PC-3 (cell line): Measurements from ENCODE around the gene CAMTA1.

ENCODE experiments used
- EZH2 ChIP-seq: fragments of 300-600 bp; sonication (generic); IDR thresholded peaks from one replicate; pipeline ENCODE4 v1.6.1; 2017; ENCODE audit warnings: antibody characterized with exemption, mild to moderate bottlenecking, low read length; ENCODE audit not compliant: unreplicated experiment
- TF ChIP-seq, protein P1 (sequence below): fragments of 300-600 bp; sonication (generic); conservative IDR thresholded peaks from 2 replicates; pipeline ENCODE4 v1.5.1; 2017; ENCODE audit warnings: antibody characterized with exemption, low read depth, mild to moderate bottlenecking, low read length

DNA sequence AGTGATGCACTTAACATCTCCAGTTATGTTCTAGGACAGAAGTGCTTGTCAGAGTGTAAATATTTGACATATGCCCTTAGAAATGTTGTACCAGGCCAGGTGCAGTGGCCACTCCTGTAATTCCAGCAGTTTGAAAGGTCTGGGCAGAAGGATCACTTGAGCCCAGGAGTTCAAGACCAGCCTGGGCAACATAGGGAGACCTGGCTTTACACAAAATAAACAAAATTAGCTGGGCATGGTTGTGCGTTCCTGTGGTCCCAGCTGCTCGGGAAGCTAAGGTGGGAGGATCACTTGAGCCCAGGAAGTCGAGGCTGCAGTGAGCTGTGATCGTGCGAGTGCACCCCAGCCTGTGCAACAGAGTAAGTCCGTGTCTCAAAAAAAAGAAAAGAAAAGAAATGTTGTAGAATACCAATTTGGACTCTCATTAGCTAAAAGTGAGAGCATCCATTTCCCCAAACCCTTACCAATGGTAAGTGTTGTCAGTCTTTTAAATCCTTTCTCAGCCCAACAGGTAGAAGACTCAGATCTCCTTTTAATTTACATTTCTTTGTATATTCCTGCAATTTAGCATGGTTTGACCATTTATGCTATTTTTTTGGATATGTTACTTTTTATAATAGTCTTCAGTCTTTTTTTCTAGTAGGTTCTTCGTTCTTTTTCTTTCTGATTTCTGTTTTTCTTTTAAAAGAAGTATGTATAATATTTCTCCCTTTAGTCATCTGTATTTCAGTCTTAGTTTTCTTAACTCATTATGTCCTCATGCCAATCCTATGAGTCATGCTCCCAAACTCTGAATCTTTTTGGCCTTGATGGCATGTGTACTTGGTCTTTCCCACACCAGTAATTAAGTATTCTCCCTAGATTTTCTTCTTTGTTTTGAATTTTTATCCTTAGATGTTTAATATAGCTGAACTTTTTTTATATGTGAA lies 74.4 kb downstream of the CAMTA1 start:
- TF ChIP-seq, protein P1, sequence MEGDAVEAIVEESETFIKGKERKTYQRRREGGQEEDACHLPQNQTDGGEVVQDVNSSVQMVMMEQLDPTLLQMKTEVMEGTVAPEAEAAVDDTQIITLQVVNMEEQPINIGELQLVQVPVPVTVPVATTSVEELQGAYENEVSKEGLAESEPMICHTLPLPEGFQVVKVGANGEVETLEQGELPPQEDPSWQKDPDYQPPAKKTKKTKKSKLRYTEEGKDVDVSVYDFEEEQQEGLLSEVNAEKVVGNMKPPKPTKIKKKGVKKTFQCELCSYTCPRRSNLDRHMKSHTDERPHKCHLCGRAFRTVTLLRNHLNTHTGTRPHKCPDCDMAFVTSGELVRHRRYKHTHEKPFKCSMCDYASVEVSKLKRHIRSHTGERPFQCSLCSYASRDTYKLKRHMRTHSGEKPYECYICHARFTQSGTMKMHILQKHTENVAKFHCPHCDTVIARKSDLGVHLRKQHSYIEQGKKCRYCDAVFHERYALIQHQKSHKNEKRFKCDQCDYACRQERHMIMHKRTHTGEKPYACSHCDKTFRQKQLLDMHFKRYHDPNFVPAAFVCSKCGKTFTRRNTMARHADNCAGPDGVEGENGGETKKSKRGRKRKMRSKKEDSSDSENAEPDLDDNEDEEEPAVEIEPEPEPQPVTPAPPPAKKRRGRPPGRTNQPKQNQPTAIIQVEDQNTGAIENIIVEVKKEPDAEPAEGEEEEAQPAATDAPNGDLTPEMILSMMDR = no peak
- TF ChIP-seq EZH2 = no peak
